Neural progenitor cell (in vitro differentiated cells): ENCODE measurements around the gene CREBBP. TPM values are rescaled to one million over a fixed set of nuclear protein-coding genes. Genes with fewer than 3 reads are reported as not detected.

ENCODE experiments used
- DNase-seq: peaks from one replicate; pipeline ENCODE4 v3.0.0-alpha.2; 2016; ENCODE audit warnings: low spot score
- H2AFZ ChIP-seq: fragments of 200-600 bp; sonication (generic); replicated peaks from 2 replicates; pipeline ENCODE4 v1.6.1; 2016; ENCODE audit warnings: antibody characterized with exemption
- H3F3A ChIP-seq: fragments of 200-600 bp; sonication (generic); 2 replicates; pipeline ENCODE4 v1.6.1; 2016; ENCODE audit warnings: antibody characterized with exemption, low read depth
- H3K27ac ChIP-seq: fragments of 200-600 bp; sonication (generic); 2 replicates; pipeline ENCODE4 v1.5.1; 2016; ENCODE audit warnings: mild to moderate bottlenecking
- H3K27me3 ChIP-seq: fragments of 200-600 bp; sonication (generic); 2 replicates; pipeline ENCODE4 v1.6.1; 2016; ENCODE audit warnings: mild to moderate bottlenecking, moderate library complexity
- H3K36me3 ChIP-seq: fragments of 200-600 bp; sonication (generic); 2 replicates; pipeline ENCODE4 v1.5.1; 2016
- H3K4me1 ChIP-seq: fragments of 200-600 bp; sonication (generic); 2 replicates; pipeline ENCODE4 v1.6.1; 2016; ENCODE audit warnings: mixed run types
- H3K4me2 ChIP-seq: fragments of 200-600 bp; sonication (generic); 2 replicates; pipeline ENCODE4 v1.6.1; 2016
- H3K4me3 ChIP-seq: fragments of 200-600 bp; sonication (generic); 2 replicates; pipeline ENCODE4 v1.5.1; 2016
- H3K79me2 ChIP-seq: fragments of 200-600 bp; sonication (generic); 2 replicates; pipeline ENCODE4 v1.6.1; 2016; ENCODE audit warnings: low read depth
- H3K9ac ChIP-seq: fragments of 200-600 bp; sonication (generic); 2 replicates; pipeline ENCODE4 v1.6.1; 2016
- H3K9me3 ChIP-seq: fragments of 200-600 bp; sonication (generic); 2 replicates; pipeline ENCODE4 v1.5.1; 2016; ENCODE audit warnings: low read depth
- H4K20me1 ChIP-seq: fragments of 200-600 bp; sonication (generic); 2 replicates; pipeline ENCODE4 v1.6.1; 2016; ENCODE audit warnings: low read depth
- H3K27ac Mint-ChIP-seq: 3 replicates; pipeline ENCODE4 v1.8.0; 2021; ENCODE audit warnings: mixed read lengths
- H3K27me3 Mint-ChIP-seq: 2 replicates; pipeline ENCODE4 v1.8.0; 2022; ENCODE audit warnings: low read depth, mild to moderate bottlenecking, inconsistent platforms, moderate library complexity, mixed read lengths; ENCODE audit not compliant: insufficient read depth
- H3K36me3 Mint-ChIP-seq: 3 replicates; pipeline ENCODE4 v1.8.0; 2021; ENCODE audit warnings: mixed read lengths
- H3K4me1 Mint-ChIP-seq: 3 replicates; pipeline ENCODE4 v1.8.0; 2021; ENCODE audit warnings: mixed read lengths
- H3K4me3 Mint-ChIP-seq: 3 replicates; pipeline ENCODE4 v1.8.0; 2021; ENCODE audit warnings: mild to moderate bottlenecking, moderate library complexity, mixed read lengths
- H3K9me3 Mint-ChIP-seq: 3 replicates; pipeline ENCODE4 v1.8.0; 2020; ENCODE audit warnings: mixed read lengths
- CTCF ChIP-seq: fragments of 200-600 bp; sonication (generic); IDR thresholded peaks from 2 replicates; pipeline ENCODE4 v1.5.1; 2017; ENCODE audit warnings: antibody characterized with exemption, mild to moderate bottlenecking
- EZH2 ChIP-seq: fragments of 200-600 bp; sonication (generic); IDR thresholded peaks from 2 replicates; pipeline ENCODE4 v1.6.1; 2017; ENCODE audit warnings: antibody characterized with exemption, mild to moderate bottlenecking, moderate library complexity
- EZH2phosphoT487 ChIP-seq: fragments of 200-600 bp; sonication (generic); IDR thresholded peaks from 2 replicates; pipeline ENCODE4 v1.6.1; 2017; ENCODE audit warnings: antibody characterized with exemption
- total RNA-seq: library from RNA; depleted of rRNA; stranded (reverse); fragments of >200 nt; gene quantifications from 2 replicates; pipeline ENCODE4 v1.2.3, GENCODE V29; 2015; ENCODE audit warnings: low replicate concordance

The CREBBP gene
- total RNA-seq, 1 donor from 2014 or later: 60.6 TPM

- DNase-seq: peak; percentile 60
- peaks cover 28% of the 10 kb centered on the region for H3K4me1 Mint-ChIP-seq
- Histone ChIP-seq H3K9me3 (no peaks in the 10 kb centered on the region), H3K36me3 (no peaks in the 10 kb centered on the region), H3K27me3 (no peaks in the 10 kb centered on the region), H3K9ac (no peak overlapping the region), H2AFZ (no peak overlapping the region), H3K79me2 (peaks cover 100% of the 10 kb centered on the region), H4K20me1 (peaks cover 84% of the 10 kb centered on the region), H3K4me1 (peaks cover 30% of the 10 kb centered on the region), H3K4me3 (no peak overlapping the region), H3K4me2 (peak overlapping the region; percentile 51), H3F3A (peaks cover 28% of the 10 kb centered on the region), H3K27ac (peak overlapping the region; percentile 25)
- no peaks in the 10 kb centered on the region for H3K9me3 Mint-ChIP-seq
- H3K36me3 Mint-ChIP-seq: peaks cover 24% of the 10 kb centered on the region
- TF ChIP-seq EZH2: no peak
- TF ChIP-seq EZH2phosphoT487: no peak
- TF ChIP-seq CTCF: no peak
- no peak overlapping the region for H3K27ac Mint-ChIP-seq
- no peak overlapping the region for H3K4me3 Mint-ChIP-seq
- H3K27me3 Mint-ChIP-seq: no peaks in the 10 kb centered on the region
Measured at GRCh38 chr16:3856367-3857141, 24.0 kb downstream of the CREBBP start.

- no peak overlapping the region for H3K4me2 ChIP-seq
- peaks cover 100% of the 10 kb centered on the region for H3K79me2 ChIP-seq
- no peak overlapping the region for H3K4me3 ChIP-seq
- H3K27me3 ChIP-seq: no peaks in the 10 kb centered on the region
- no peak for TF ChIP-seq CTCF
- TF ChIP-seq EZH2: no peak
- TF ChIP-seq EZH2phosphoT487: no peak
- no peaks in the 10 kb centered on the region for H3K9me3 Mint-ChIP-seq
- peaks cover 23% of the 10 kb centered on the region for H3K4me1 Mint-ChIP-seq
- no peaks in the 10 kb centered on the region for H3K36me3 ChIP-seq
- H3K27ac Mint-ChIP-seq: no peak overlapping the region
- no peak overlapping the region for H2AFZ ChIP-seq
- DNase-seq: no peak
- peaks cover 28% of the 10 kb centered on the region for H3F3A ChIP-seq
- H3K27ac ChIP-seq: no peak overlapping the region
- H3K9ac ChIP-seq: no peak overlapping the region
- H4K20me1 ChIP-seq: peaks cover 80% of the 10 kb centered on the region
- H3K4me3 Mint-ChIP-seq: no peak overlapping the region
- peaks cover 20% of the 10 kb centered on the region for H3K36me3 Mint-ChIP-seq
- no peaks in the 10 kb centered on the region for H3K9me3 ChIP-seq
- no peaks in the 10 kb centered on the region for H3K27me3 Mint-ChIP-seq
- H3K4me1 ChIP-seq: peaks cover 25% of the 10 kb centered on the region
Measured at GRCh38 chr16:3854750-3855541, 25.6 kb downstream of the CREBBP start.

GRCh38 chr16:3850544-3850899 lies 30.0 kb downstream of the CREBBP start:
- no peaks in the 10 kb centered on the region for H3K9me3 ChIP-seq
- H3K27ac ChIP-seq: peak overlapping the region; percentile 29
- no peaks in the 10 kb centered on the region for H3K27me3 Mint-ChIP-seq
- no peaks in the 10 kb centered on the region for H3K36me3 ChIP-seq
- no peak overlapping the region for H2AFZ ChIP-seq
- TF ChIP-seq CTCF (no peak), EZH2phosphoT487 (no peak), EZH2 (no peak)
- peaks cover 96% of the 10 kb centered on the region for H3K79me2 ChIP-seq
- no peaks in the 10 kb centered on the region for H3K4me1 ChIP-seq
- no peaks in the 10 kb centered on the region for H3K27me3 ChIP-seq
- H4K20me1 ChIP-seq: peaks cover 73% of the 10 kb centered on the region
- H3K4me2 ChIP-seq: no peak overlapping the region
- H3F3A ChIP-seq: peaks cover 6% of the 10 kb centered on the region
- no peak for DNase-seq
- no peaks in the 10 kb centered on the region for H3K9me3 Mint-ChIP-seq
- H3K4me3 Mint-ChIP-seq: no peak overlapping the region
- no peak overlapping the region for H3K4me3 ChIP-seq
- H3K27ac Mint-ChIP-seq: no peak overlapping the region
- H3K9ac ChIP-seq: no peak overlapping the region
- no peaks in the 10 kb centered on the region for H3K4me1 Mint-ChIP-seq
- peaks cover 42% of the 10 kb centered on the region for H3K36me3 Mint-ChIP-seq
